SK-N-MC (cell line): Measurements from ENCODE around the gene CCBE1.

Experiments used
- DNase-seq: peaks from one replicate; pipeline ENCODE4 v3.0.0-alpha.2; 2011; ENCODE audit warnings: low read depth, low spot score
- H3K27ac ChIP-seq: fragments of 200-600 bp; sonication (generic); 2 replicates; pipeline ENCODE4 v1.5.1; 2016; ENCODE audit warnings: mixed run types
- H3K36me3 ChIP-seq: fragments of 200-600 bp; sonication (generic); 2 replicates; pipeline ENCODE4 v1.6.1; 2017; ENCODE audit warnings: antibody characterized with exemption, low read length, mixed read lengths; ENCODE audit not compliant: insufficient read depth
- H3K4me3 ChIP-seq: fragments of 200-600 bp; sonication (generic); 2 replicates; pipeline ENCODE4 v1.5.1; 2016
- H3K9ac ChIP-seq: fragments of 200-600 bp; sonication (generic); 2 replicates; pipeline ENCODE4 v1.8.0; 2017; ENCODE audit warnings: mixed run types, mixed read lengths; ENCODE audit not compliant: insufficient read length
- H3K9me3 ChIP-seq: fragments of 200-600 bp; sonication (generic); 2 replicates; pipeline ENCODE4 v1.6.1; 2017; ENCODE audit warnings: low read depth, mild to moderate bottlenecking, antibody characterized with exemption, low read length, moderate library complexity, mixed read lengths
- EZH2 ChIP-seq: fragments of 200-600 bp; sonication (generic); IDR thresholded peaks from one replicate; pipeline ENCODE4 v1.6.1; 2017; ENCODE audit warnings: antibody characterized with exemption
- FOXP2 ChIP-seq: optimal IDR thresholded peaks from 2 replicates; pipeline ENCODE3; 2011; ENCODE audit warnings: mild to moderate bottlenecking, moderate library complexity; ENCODE audit not compliant: insufficient read depth; ENCODE audit errors: extremely low read length, control extremely low read depth
- POLR2AphosphoS5 ChIP-seq: IDR thresholded peaks from 2 replicates; pipeline ENCODE4 v1.6.1; 2012; ENCODE audit warnings: mild to moderate bottlenecking, low read depth, low read length, borderline replicate concordance

Gene CCBE1

DNA sequence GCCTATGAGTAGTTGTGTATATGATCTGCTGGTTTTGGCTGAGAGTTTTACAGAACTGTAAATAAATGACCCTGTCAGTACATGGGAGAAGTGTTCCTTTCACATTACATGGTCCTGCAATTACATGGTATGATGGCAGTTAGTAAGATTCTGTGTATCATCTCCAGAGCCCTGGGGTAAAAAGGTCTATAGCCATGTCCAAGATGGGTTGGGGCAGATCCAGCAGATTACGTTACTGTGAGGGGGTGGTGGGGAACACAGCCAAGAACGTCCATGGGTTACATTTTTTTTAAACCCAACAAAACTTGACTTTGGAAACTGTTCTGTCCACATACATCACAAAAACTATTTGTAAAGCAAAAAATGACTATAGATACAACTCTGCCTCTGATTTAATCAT, 274.0 kb downstream of the CCBE1 start:
- H3K9me3 ChIP-seq: no peaks in the 10 kb centered on the region
- no peak overlapping the region for H3K4me3 ChIP-seq
- no peak overlapping the region for H3K9ac ChIP-seq
- H3K27ac ChIP-seq: no peak overlapping the region
- no peak for DNase-seq
- TF ChIP-seq POLR2AphosphoS5 (no peak), FOXP2 (no peak), EZH2 (no peak)
- no peaks in the 10 kb centered on the region for H3K36me3 ChIP-seq

GRCh38 chr18:59420244-59420643, 277.0 kb downstream of the CCBE1 start:
- no peak overlapping the region for H3K9ac ChIP-seq
- no peak overlapping the region for H3K27ac ChIP-seq
- H3K9me3 ChIP-seq: no peaks in the 10 kb centered on the region
- H3K4me3 ChIP-seq: no peak overlapping the region
- TF ChIP-seq POLR2AphosphoS5 (no peak), FOXP2 (no peak)
- H3K36me3 ChIP-seq: no peaks in the 10 kb centered on the region
- no peak for DNase-seq

DNA sequence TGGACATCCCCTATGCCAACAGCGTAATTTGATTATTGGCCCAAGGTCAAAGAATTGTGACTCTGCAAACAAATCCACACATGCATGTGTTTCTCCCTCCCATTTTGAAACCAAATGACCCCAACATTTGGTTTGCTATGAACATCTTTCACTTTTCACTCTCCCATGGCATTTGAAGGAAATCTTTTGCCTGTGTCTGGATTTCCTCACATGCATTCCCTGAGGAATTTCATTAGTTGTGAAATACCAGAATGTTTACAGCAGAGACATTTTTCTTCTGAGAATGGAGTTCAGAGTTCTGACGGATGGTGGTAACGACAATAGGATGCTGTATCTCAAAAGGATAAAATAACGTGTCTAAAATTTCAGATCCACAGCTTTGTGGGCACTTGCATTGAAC, 277.8 kb downstream of the CCBE1 start:
- H3K27ac ChIP-seq: no peak overlapping the region
- H3K4me3 ChIP-seq: no peak overlapping the region
- H3K36me3 ChIP-seq: no peaks in the 10 kb centered on the region
- DNase-seq: no peak
- no peaks in the 10 kb centered on the region for H3K9me3 ChIP-seq
- TF ChIP-seq POLR2AphosphoS5 (no peak), FOXP2 (no peak)
- no peak overlapping the region for H3K9ac ChIP-seq

- TF ChIP-seq POLR2AphosphoS5: no peak
- no peak for TF ChIP-seq EZH2
- TF ChIP-seq FOXP2: no peak
- no peak overlapping the region for H3K27ac ChIP-seq
- H3K36me3 ChIP-seq: no peaks in the 10 kb centered on the region
- H3K9me3 ChIP-seq: no peaks in the 10 kb centered on the region
- H3K9ac ChIP-seq: no peak overlapping the region
- no peak for DNase-seq
- H3K4me3 ChIP-seq: no peak overlapping the region
Measured at GRCh38 chr18:59416818-59417217, 280.4 kb downstream of the CCBE1 start.

- no peaks in the 10 kb centered on the region for H3K9me3 ChIP-seq
Measured at GRCh38 chr18:59414111-59414653, 283.0 kb downstream of the CCBE1 start.

GRCh38 chr18:59402432-59403090, 294.7 kb downstream of the CCBE1 start:
- no peaks in the 10 kb centered on the region for H3K9me3 ChIP-seq
- H3K36me3 ChIP-seq: no peaks in the 10 kb centered on the region
- peak; percentile 63 for DNase-seq
- peak overlapping the region; percentile 7 for H3K9ac ChIP-seq
- TF ChIP-seq POLR2AphosphoS5: no peak
- peak; percentile 48 for TF ChIP-seq FOXP2
- no peak for TF ChIP-seq EZH2
- peak overlapping the region; percentile 13; the same call in 1 of the 2 replicates for H3K4me3 ChIP-seq
- peak overlapping the region; percentile 54 for H3K27ac ChIP-seq

More at GRCh38 chr18:59414111-59414653, 283.0 kb downstream of the CCBE1 start:
- no peak overlapping the region for H3K27ac ChIP-seq
- no peaks in the 10 kb centered on the region for H3K36me3 ChIP-seq
- H3K4me3 ChIP-seq: no peak overlapping the region
- DNase-seq: no peak
- no peak overlapping the region for H3K9ac ChIP-seq
- TF ChIP-seq FOXP2: no peak
- TF ChIP-seq EZH2: no peak
- no peak for TF ChIP-seq POLR2AphosphoS5

DNA sequence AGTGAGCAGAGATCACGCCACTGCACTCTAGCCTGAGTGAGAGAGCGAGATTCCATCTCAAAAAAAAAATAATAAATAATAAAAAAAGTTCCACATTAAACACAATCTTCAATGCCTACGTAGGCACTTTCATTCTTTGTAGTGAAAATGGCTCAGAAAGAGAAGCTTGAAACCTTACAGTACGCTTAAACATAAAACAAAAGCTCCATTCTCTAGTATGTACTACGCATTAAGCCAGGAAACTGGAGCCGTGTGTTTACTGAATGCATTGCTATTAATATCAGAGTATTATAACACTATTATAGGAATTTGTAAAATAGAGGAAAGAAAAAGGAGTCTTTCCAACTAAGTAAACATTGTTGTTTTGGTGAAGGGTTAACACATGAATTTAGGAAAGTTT, 296.8 kb downstream of the CCBE1 start:
- Histone ChIP-seq H3K9ac (no peak overlapping the region), H3K4me3 (no peak overlapping the region), H3K36me3 (no peaks in the 10 kb centered on the region), H3K27ac (no peak overlapping the region), H3K9me3 (no peaks in the 10 kb centered on the region)
- TF ChIP-seq POLR2AphosphoS5 (no peak), FOXP2 (no peak), EZH2 (no peak)
- DNase-seq: no peak

DNA sequence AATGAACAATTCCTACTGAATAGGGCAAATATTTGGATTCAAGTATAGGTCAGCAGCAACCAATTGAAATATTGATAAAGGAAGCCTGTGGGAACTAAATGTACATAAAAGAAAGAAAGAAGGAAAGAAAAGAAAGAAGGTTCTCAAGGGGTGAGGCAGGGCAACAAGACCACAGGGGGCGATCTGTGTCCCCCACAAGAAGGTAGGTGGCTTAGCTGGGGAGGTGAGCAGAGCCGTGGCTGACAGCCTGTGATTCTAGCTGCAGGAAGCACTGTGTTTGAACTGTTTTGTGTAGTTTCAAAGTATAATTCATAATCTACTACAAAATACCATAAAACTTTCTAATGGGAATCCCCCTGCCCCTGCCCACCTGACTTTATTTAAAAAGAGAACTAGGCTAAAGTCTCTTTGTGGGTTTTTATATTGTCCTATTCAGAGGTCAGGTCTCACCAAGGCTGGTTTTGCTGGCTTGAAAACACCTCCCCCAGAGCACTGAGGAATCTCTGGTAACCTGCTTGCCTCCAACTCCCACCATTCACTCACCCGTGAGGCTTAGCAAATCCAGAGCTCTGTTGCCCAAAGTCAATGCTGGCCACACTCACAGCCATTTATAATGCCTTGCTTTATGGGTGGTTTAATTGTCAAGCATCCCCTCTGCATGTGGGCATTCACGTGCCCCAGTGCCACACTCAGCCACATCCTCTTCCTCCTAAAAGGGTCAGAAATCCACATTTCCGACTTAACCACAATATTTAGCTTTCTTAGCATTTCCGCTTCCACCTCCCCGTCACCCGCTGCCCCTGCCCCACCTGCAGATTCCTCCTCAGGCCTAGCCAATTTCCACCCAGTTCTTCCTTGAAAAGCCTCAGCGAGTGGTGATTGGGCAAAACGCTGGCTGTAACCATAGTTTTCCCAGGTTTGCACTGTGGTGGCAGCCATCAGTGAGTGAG, 301.7 kb downstream of the CCBE1 start:
- DNase-seq: no peak
- Histone ChIP-seq H3K27ac (no peak overlapping the region), H3K4me3 (no peak overlapping the region), H3K9ac (no peak overlapping the region), H3K36me3 (no peaks in the 10 kb centered on the region), H3K9me3 (no peaks in the 10 kb centered on the region)
- no peak for TF ChIP-seq FOXP2
- TF ChIP-seq POLR2AphosphoS5: no peak
- no peak for TF ChIP-seq EZH2

- no peak for DNase-seq
- Histone ChIP-seq H3K27ac (no peak overlapping the region), H3K9me3 (no peaks in the 10 kb centered on the region), H3K4me3 (no peak overlapping the region), H3K36me3 (no peaks in the 10 kb centered on the region), H3K9ac (no peak overlapping the region)
- TF ChIP-seq POLR2AphosphoS5 (no peak), EZH2 (no peak), FOXP2 (no peak)
Measured at GRCh38 chr18:59393381-59393780, 303.8 kb downstream of the CCBE1 start.
